NCI-H1930 (cell line): ENCODE measurements around the gene SOAT1.

Experiments used
- DNase-seq, 2 experiments: peaks; one replicate each; lab custom pipeline; 2025; lab: John Stamatoyannopoulos, UW

Gene SOAT1

DNA sequence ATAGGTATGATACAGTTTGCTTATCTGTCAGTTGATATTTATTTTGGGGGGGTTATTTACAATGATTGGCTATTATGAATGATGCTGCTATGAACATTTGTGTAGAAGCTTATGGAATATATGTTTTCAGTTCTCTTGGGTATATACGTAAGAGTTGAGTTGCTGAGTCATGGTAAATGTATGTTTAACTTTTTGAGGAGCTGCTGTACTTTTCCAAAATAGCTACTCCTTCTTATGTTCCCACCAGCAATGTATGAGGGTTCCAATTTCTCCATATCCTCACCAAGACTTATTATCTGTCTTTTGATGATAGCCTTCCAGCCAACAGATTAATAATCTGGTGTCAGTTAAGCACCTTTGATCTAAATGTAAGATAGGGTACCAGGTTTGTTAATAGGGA is 11.9 kb downstream of the SOAT1 start:
- no peak for DNase-seq

- DNase-seq, result no peak
These were observed 16.7 kb downstream of the SOAT1 start for GRCh38 chr1:179310291-179310690.

DNA sequence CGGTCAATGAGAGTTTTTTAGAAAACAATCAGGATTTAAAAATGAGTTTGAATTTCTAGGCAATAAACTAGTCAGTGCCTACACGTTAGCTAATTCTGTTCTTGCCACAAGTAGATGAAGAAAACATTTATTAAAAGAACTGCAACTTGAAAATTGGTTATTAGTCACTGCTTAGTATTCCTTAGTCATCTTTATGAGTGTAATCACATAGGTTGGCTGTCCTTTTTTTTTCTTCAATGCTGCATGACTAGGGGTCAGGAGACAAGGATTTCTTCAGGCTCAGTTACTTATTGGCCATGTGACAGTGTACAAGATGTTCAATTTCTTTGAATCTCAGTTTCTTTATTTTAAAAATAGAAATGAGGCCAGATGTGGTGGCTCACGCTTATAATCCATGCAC is 17.1 kb downstream of the SOAT1 start:
- DNase-seq, result no peak

DNA sequence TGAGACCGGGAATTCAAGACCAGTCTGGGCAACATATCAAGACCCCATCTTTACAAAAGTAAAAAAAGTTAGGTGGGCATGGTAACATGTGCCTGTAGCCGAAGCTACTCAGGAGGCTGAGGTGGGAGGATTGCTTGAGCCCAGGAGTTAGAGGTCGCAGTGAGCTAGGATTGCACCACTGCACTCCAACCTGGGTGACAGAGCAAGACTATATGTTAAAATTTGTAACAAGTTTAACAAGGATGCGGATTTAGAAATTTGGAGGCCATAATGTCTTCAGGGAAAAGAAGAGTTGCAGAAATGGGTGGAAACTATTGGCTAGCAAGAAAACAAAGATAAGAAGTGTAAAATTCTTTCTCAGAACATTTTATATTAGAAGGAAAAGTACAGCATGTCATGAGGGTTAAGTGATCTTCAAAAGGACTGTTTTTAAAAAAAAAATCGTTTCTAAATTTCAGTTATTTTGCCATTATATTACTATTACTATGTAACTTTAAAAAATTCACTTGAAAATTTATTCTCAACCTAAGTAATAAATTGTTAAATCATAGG is 17.6 kb downstream of the SOAT1 start:
- DNase-seq, result no peak

- no peak for DNase-seq
These were observed 19.4 kb downstream of the SOAT1 start for GRCh38 chr1:179313004-179313403.

GRCh38 chr1:179314928-179315327 is 21.3 kb downstream of the SOAT1 start:
- no peak for DNase-seq

DNA sequence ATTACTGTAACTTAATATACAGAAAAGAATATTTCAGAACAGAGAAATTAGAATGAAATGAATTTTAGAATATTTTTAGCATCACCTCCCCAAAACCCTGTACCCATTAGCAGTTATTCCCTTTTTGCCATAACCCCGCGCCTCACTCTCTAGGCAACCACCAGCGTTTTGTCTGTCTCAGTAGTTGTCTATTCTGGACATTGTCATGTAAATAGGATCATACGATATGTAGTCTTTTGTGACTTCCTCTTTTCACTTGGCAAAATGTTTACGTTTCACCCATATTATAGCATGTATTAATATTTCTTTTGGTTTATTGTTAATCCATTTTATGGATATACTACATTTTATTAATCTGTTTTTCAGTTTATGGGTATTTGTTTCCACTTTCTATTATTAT is 24.9 kb downstream of the SOAT1 start:
- no peak for DNase-seq

DNA sequence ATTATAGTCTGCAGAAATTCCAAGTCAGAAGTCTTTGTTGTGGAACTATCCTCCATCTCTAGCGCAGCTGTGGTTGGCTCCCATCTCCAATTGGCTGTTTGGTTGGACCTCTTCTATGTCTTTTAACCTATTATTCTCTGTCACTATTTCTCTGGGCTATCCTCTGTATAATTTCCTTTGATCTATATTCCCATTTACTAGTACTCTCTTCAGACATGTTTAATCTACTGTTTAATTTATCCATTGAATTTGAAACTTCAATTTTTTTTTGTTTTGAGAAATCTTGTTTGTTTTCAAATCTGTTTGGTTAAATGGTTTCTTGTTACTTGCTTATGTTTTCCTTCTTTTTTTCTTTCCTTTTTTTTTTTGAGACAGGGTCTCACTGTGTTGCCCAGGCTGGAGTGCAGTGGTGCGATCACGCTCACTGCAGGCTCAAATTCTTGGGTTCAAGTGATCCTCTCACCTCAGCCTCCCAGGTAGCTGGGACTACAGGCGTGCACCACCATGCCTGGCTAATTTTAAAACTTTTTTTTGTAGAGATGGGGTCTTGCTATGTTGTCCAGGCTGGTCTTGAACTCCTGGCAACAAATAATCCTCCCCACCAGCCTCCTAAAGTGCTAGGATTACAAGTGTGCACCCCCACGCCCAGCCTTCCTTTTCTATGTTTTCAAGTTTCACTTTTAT is 28.1 kb downstream of the SOAT1 start:
- DNase-seq, result no peak

DNA sequence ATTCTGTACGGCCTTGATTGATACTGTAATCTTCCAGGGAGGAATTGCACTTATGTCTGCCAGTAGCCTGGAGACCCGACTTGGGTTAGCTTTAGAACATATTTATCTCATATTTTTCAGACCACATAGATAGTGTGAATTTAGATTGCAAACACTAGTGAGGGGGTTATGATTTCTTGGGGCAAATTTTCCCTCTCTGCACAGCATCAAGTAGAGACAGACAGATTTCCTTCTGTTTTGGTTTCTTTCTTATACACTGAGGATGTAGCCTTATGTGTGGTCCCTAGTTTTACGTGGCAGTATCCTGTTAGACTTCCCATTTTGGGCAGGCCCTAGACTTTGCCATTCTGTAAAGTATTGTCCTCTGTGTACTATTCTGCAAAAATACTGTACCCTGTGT is 29.0 kb downstream of the SOAT1 start:
- no peak for DNase-seq

DNA sequence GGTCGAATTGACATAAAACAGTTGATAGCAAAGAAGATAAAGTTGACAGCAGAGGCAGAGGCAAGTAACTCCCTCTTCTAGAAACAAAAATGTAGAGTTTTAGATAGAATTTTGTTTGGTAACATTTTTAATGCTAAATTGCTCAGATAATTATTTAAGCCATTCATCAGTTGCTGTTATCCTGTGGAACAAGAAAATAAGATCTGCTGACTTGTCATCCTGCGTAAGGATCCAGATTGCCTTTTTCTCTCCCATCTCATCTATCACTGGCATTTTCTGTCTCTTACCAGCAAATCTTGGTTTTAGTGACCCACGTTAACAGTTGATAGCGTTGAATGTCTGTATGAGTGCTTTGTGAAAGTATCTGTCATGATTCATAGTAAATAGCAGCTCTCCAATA is 29.8 kb downstream of the SOAT1 start:
- no peak for DNase-seq

DNA sequence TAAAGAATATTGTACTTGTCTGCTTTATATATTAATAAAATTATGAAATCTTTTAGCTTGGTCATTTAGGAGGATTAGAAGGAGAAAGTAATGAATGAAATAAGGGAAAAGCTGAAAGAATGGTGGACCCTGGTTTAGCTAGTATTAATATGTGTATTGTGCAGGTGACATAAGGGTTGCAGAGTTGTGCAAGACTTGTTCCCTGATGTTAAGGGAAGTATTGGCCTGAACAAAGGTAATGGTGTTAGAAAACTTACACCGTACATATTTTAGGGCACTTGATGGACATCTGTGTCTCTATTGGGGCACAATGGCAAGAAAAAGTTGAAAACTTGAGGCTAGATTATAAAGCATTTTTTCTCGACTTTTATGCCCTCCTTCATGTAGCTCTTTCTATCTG is 32.2 kb downstream of the SOAT1 start:
- no peak for DNase-seq

DNA sequence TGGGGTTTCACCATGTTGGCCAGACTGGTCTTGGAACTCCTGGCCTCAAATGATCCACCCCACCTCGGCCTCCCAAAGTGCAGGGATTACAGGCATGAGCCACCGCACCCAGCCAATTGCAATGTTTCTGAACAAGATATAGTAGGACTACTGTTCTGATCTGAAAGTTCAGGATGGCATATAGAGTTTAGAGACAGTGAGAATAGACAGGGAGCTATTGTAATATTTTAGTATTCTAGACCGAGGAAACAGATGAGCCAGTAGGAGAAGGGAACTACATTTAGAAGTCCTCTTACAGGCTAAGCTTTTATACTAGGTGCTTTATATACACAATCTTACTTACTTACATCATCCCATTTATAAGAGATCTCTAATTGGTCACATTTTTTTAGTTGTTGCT is 33.1 kb downstream of the SOAT1 start:
- no peak for DNase-seq

GRCh38 chr1:179327196-179327595 is 33.6 kb downstream of the SOAT1 start:
- no peak for DNase-seq

GRCh38 chr1:179327679-179328078 is 34.1 kb downstream of the SOAT1 start:
- DNase-seq, result no peak

DNA sequence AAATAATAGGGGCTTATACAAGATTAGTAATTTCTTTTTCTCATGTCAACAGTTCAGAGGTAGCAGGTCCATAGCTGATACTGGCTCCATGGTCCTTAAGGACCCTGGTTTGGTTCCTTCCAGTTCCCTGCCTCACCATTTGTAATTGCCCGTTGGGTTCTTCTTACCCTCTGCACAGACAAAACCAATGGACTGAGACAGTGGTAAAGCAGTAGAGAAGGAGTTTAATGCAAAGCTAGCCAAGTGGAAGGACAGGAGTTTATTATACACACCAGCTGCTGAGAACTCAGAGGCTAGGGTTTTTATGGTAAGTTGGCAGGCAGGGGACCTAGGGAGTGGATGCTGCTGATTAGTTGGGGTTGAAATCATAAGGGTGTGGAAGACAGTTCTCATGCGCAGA is 36.3 kb downstream of the SOAT1 start:
- no peak for DNase-seq

DNA sequence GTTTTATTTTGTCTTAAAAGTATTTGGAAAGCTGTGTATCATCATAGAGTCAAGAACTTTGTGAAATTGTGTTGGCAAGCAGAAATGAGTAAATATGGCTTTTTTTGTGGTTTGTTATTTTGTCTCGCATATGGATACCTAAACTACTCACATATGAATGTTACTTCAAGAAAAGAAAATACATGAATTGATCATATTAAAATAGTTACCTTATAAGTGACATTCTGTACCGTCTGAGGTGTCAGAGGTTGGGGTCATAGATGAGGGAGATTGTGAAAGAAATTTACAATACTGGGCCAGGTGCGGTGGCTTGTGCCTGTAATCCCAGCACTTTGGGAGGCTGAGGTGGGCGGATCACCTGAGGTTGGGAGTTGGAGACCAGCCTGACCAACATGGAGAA is 40.8 kb downstream of the SOAT1 start:
- DNase-seq, result no peak

DNA sequence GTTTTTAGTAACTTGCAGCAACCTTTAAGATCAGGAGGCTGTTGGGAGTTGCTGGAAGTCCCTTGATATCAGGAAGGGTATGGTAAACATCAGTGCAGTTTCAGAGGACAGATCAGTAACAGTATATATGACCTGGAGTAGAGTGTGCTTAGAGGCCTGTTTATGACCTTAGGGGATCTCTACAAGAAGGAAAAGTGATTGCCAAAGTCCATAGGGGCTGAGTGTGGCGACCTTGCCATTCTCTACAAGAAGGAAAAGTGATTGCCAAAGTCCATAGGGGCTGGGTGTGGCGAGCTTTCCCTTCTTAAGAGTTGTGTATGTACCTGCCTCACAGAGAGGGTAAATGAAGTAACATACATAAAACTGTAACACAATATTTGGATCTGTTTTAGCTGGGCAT is 43.7 kb downstream of the SOAT1 start:
- no peak for DNase-seq

GRCh38 chr1:179337942-179338560 is 44.5 kb downstream of the SOAT1 start:
- no peak for DNase-seq

GRCh38 chr1:179340918-179341317 is 47.3 kb downstream of the SOAT1 start:
- no peak for DNase-seq

DNA sequence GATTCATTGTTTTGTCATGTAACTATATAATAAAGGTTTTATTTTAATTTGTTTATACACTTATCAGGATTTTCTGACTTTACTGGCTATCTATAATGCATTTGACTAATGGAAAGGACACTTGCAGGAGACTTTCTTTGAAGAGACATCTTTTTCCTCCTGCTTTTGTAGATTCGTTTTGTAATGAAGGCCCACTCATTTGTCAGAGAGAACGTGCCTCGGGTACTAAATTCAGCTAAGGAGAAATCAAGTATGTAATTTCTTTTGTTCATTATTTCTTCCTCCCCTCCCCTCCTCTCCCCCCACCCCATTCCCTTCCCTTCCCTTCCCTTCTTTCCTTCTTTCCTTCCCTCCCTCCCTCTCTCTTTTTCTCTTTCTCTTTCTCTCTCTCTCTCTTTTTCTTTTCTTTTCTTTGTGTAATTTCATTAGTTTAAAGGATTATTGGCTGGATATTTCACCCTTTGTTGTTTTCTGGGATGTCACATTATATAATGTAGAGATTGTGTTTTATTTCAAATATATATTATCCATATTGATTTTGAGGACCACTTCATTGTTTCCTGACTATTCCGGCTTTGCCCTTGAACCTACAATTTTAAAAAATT is 48.4 kb downstream of the SOAT1 start:
- no peak for DNase-seq

GRCh38 chr1:179342740-179343404 is 49.3 kb downstream of the SOAT1 start:
- no peak for DNase-seq

GRCh38 chr1:179351281-179351680 is 57.7 kb downstream of the SOAT1 start:
- no peak for DNase-seq

DNA sequence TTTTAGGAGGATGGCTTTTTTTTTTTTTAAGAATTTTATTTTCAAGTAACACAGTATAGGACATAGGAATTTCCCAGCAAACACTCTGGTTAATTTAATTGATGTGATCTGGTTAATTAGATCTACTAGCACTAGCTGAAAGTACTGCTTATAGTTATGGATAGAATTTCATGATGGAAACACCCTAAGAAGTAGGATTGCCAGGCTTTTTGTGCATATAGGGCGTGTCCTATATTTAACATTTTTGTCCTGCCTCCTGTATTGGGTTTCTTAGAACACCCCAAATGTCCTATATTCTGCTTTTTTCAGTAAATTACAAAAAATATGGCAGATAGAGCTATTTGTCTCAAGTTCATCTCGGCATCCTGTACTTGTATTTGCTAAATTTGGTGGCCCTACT is 58.6 kb downstream of the SOAT1 start:
- no peak for DNase-seq
